ENCODE data around the gene NPFFR2. TPM values are rescaled to one million over a fixed set of nuclear protein-coding genes. Genes with fewer than 3 reads are reported as not detected.
"Not testable (repeated sequence)": the region's sequence is repeated elsewhere in the genome, so short reads cannot be mapped to it uniquely, and the experiment has no call there.

The NPFFR2 gene
- total RNA-seq, 4 donors from 2014 or later: 0.33 TPM; not detected in 3

DNA sequence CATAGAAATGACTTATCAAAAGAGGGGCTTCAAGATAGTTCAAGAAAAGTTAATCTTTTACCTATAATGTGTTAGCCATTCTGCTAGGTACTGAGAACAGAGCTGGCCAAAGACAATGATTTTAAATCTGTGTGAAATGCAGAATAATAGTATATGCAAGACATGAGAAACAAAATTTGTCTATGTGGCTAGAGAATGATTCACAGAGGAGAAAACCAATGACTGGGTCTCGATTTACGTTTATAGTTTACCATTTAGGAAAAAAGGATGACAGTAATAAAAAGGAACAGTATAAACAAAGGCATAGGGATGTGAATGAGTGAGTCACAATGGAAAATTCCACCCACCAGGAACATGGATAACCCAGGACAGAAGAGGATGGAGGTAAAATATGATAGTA, 31.9 kb downstream of the NPFFR2 start:
- intact Hi-C loops (cut with DNase I): no loop called here
- H3K4me3 ChIP-seq (replicated peaks in 1 of 3): no peak overlapping the region
- H3K27ac ChIP-seq: no peak overlapping the region
- TF ChIP-seq, protein P1, sequence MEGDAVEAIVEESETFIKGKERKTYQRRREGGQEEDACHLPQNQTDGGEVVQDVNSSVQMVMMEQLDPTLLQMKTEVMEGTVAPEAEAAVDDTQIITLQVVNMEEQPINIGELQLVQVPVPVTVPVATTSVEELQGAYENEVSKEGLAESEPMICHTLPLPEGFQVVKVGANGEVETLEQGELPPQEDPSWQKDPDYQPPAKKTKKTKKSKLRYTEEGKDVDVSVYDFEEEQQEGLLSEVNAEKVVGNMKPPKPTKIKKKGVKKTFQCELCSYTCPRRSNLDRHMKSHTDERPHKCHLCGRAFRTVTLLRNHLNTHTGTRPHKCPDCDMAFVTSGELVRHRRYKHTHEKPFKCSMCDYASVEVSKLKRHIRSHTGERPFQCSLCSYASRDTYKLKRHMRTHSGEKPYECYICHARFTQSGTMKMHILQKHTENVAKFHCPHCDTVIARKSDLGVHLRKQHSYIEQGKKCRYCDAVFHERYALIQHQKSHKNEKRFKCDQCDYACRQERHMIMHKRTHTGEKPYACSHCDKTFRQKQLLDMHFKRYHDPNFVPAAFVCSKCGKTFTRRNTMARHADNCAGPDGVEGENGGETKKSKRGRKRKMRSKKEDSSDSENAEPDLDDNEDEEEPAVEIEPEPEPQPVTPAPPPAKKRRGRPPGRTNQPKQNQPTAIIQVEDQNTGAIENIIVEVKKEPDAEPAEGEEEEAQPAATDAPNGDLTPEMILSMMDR (IDR thresholded peaks at IDR 0.05): no peak
- TF ChIP-seq POLR2A (IDR thresholded peaks at IDR 0.05): no peak
- no peaks in the 10 kb centered on the region for H3K9me3 ChIP-seq
- no peaks in the 10 kb centered on the region for H3K27me3 ChIP-seq
- H3K4me1 ChIP-seq: no peaks in the 10 kb centered on the region
- no peak for DNase-seq
- WGBS, 2 donors: 93 to 95% methylated on average over 2 of the region's 2 CpGs
- no peaks in the 10 kb centered on the region for H3K36me3 ChIP-seq

DNA sequence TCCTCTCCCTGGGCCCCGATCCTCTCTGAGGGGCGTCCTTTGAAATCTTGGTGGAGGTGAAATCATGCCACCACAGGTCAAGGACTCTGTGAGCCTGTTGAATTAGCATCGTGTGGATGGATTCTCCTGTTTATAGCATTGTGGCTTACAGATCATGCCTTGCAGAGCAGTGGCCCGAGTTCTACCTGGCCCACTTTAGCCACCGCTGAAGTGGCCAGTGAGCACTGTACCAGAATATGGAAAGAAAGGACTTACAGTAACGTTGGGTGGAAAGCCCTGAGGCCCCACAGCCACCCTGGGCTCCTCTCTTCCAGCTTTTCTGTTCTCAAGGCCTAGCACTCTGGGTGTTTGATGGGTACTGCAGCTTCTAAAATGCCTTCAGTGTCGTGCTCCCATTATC, 35.3 kb downstream of the NPFFR2 start:
- intact Hi-C loops (cut with DNase I): no loop called here

DNA sequence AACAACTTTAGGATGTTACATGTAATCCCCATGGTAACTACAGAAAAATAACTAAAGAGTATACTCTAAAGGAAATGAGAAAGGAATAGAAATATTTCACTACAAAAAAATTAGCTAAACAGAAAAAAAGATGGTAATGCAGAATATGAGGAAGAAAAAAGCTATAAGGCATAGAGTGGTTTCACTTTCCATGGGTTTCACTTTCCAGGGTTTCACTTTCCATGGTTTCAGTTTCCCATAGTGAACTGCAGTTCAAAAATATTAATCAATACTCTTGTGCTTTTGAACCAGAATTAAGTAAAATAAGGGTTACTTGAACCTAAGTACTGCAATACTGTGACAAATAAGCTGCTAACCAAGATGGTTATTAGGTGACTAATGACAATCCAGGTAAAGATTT, 42.0 kb downstream of the NPFFR2 start:
- intact Hi-C loops (cut with DNase I): no loop called here

More for the DNA sequence above, 35.3 kb downstream of the NPFFR2 start:
- no peaks in the 10 kb centered on the region for H3K27me3 ChIP-seq
- TF ChIP-seq POLR2A (IDR thresholded peaks at IDR 0.05): no peak
- TF ChIP-seq, protein P1 (IDR thresholded peaks at IDR 0.05): no peak
- H3K27ac ChIP-seq: no peak overlapping the region
- H3K4me1 ChIP-seq: no peaks in the 10 kb centered on the region
- 77 to 84% methylated on average over 6 to 7 of the region's 7 CpGs for WGBS, 2 donors
- H3K9me3 ChIP-seq: no peaks in the 10 kb centered on the region
- H3K4me3 ChIP-seq (replicated peaks in 1 of 3): no peak overlapping the region
- DNase-seq: no peak
- H3K36me3 ChIP-seq: no peaks in the 10 kb centered on the region

DNA sequence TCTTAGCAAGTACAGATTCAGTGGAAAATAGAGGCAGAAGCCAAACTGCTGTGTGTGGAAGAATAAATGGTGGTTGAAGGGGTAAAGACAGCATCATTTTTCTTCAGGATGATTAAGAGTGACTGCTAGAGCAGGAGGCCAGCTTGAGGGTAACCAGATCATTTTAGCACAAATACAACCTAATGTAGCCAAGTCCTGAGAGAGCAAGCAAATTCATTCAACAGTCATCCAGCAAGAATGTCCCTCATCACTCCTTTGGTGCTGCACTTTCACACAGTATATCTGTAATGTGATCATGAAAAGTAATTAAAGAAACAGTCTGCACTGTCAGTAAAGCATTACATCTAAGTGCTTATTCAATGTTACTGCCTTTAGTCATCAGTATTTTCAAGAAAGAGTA, 44.8 kb downstream of the NPFFR2 start:
- Histone ChIP-seq H3K4me1 (no peaks in the 10 kb centered on the region), H3K36me3 (no peaks in the 10 kb centered on the region), H3K27me3 (no peaks in the 10 kb centered on the region), H3K4me3 (replicated peaks in 1 of 3) (no peak overlapping the region), H3K27ac (no peak overlapping the region), H3K9me3 (no peaks in the 10 kb centered on the region)
- no peak for TF ChIP-seq POLR2A (IDR thresholded peaks at IDR 0.05)
- TF ChIP-seq, protein P1 (IDR thresholded peaks at IDR 0.05): no peak
- intact Hi-C loops (cut with DNase I): no loop called here
- no peak for DNase-seq

More for the DNA sequence above, 42.0 kb downstream of the NPFFR2 start:
- H3K36me3 ChIP-seq: no peaks in the 10 kb centered on the region
- H3K9me3 ChIP-seq: no peaks in the 10 kb centered on the region
- no peak for DNase-seq
- no peaks in the 10 kb centered on the region for H3K4me1 ChIP-seq
- H3K27ac ChIP-seq: no peak overlapping the region
- no peak for TF ChIP-seq POLR2A (IDR thresholded peaks at IDR 0.05)
- no peak overlapping the region for H3K4me3 ChIP-seq (replicated peaks in 1 of 3)
- no peaks in the 10 kb centered on the region for H3K27me3 ChIP-seq

DNA sequence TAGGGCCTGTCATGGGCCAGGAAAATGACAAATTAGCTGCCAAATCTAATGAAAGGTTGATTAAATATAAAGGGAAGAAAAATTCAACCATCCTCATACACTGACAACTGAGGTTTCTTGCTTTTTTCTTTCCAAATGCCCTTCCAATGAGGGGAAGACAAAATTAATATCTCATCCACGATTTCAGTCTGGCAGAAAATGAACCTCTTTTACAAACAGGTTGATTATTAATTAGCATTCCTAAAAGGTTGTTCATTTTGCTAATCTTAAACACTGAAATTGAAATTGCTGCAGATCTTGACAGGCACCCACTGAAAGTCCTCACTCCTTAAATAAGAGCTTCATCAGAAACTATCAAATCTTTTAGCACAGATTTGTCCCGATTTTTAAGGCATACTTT, 45.5 kb downstream of the NPFFR2 start:
- intact Hi-C loops (cut with DNase I): no loop called here
- TF ChIP-seq, protein P1 (IDR thresholded peaks at IDR 0.05): no peak
- no peak for TF ChIP-seq POLR2A (IDR thresholded peaks at IDR 0.05)
- Histone ChIP-seq H3K27me3 (no peaks in the 10 kb centered on the region), H3K27ac (no peak overlapping the region), H3K4me1 (no peaks in the 10 kb centered on the region), H3K36me3 (no peaks in the 10 kb centered on the region), H3K9me3 (no peaks in the 10 kb centered on the region), H3K4me3 (replicated peaks in 1 of 3) (no peak overlapping the region)
- DNase-seq: no peak
- WGBS, 2 donors: 74 to 78% methylated on average over 2 of the region's 2 CpGs

DNA sequence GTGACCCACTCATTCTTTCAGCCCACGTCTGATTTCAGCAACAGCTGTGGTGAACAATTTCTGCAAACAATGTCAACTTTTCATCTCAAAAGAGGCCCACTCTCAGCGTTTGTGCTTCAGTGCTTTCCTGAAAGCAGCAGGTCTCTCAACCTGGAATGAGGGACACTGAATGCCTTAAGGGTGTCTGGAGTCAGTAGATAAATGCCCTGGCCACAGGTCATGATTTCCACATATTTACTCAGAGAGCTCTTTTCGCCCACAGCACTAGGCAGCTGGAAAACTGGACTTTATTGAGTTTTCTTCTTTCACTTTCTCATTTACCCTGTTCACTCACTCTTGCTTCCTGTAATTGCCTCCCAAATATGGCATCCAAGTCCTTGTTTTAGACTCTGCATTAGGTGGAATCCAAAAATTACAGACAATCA, 52.8 kb downstream of the NPFFR2 start:
- Histone ChIP-seq H3K4me1 (peaks cover 5 to 21% of the 10 kb centered on the region in 2 donors), H3K9me3 (no peaks in the 10 kb centered on the region), H3K36me3 (no peaks in the 10 kb centered on the region), H3K4me3 (replicated peaks in 1 of 3) (no peak overlapping the region), H3K27ac (peak overlapping the region; percentile 8 to 36 (median 15)), H3K27me3 (no peaks in the 10 kb centered on the region)
- WGBS, 2 donors: 15 to 22% methylated on average over 3 of the region's 3 CpGs
- TF ChIP-seq, protein P1 (IDR thresholded peaks at IDR 0.05): no peak
- no peak for TF ChIP-seq POLR2A (IDR thresholded peaks at IDR 0.05)
- intact Hi-C loops (cut with DNase I): no loop called here
- DNase-seq: peak; percentile 56

DNA sequence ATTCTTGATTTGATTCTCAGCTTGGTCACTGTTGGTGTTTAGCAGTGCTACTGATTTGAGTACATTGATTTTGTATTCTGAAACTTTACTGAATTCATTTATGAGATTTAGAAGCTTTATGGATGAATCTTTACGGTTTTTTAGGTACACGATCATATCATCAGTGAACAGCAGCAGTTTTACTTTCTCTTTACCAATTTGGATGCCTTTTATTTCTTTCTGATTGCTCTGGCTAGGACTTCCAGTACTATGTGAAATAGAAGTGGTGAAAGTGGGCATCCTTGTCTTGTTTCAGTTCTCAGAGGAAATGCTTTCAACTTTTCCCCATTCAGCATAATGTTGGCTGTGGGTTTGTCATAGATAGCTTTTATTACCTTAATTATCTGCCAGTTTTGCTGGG, 58.8 kb downstream of the NPFFR2 start:
- H3K27ac ChIP-seq; DNase-seq; H3K36me3 ChIP-seq; H3K4me3 ChIP-seq (replicated peaks in 1 of 3); intact Hi-C loops (cut with DNase I); H3K9me3 ChIP-seq; H3K4me1 ChIP-seq; H3K27me3 ChIP-seq: not testable (repeated sequence)
- WGBS, 2 donors: 93 to 96% methylated on average over 2 of the region's 2 CpGs
